ENCODE data around the gene UQCC3. TPM values are rescaled to one million over a fixed set of nuclear protein-coding genes. Genes with fewer than 3 reads are reported as not detected.
"Not testable (repeated sequence)": the region's sequence is repeated elsewhere in the genome, so short reads cannot be mapped to it uniquely, and the experiment has no call there.

Gene UQCC3
- total and polyA plus RNA-seq, 5 experiments from 2014 or later = 5.4 to 9.7 (median 9.1) TPM

DNA sequence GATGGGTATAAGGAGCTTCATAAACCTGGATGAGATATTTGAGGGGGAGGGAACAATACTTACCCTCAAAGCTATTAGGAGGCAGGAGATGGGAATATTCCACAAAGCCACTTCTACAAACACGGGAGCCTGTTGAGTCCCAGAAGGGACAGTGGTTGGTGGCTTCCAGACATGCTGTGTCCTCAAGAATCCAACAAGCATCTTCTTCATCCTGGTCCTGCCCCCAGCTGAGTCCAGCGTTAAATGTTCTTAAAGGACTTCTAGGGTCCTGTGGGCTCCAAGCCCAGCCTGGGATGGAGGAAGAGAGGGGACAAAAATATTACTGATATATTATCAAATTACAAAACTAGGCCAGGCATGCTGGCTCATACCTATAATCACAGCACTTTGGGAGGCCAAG lies 4.0 kb upstream of the UQCC3 start:
- H3K27ac Mint-ChIP-seq = peak overlapping the region in 9 of 10 donors; percentile 17 to 86 (median 41)
- peaks cover 5 to 21% (median 7%) of the 10 kb centered on the region in 3 donors for H3K36me3 Mint-ChIP-seq
- no peak for DNase-seq
- H3K9me3 Mint-ChIP-seq = no peaks in the 10 kb centered on the region
- peak overlapping the region; percentile 36 to 98 (median 95) for H3K4me3 Mint-ChIP-seq
- peaks cover 31 to 71% (median 56%) of the 10 kb centered on the region in 4 donors for H3K4me1 Mint-ChIP-seq
- no peak for ATAC-seq
- H3K27me3 Mint-ChIP-seq = no peaks in the 10 kb centered on the region
- POLR2A ChIA-PET = interaction anchor here (0.6 to 14.7 kb wide), 19 partner anchors 8 to 1603 kb away, joined by 3 to 541 read pairs (median 8); partner anchors contain the start of genes B3GAT3, EML3, GANAB and INTS5

GRCh38 chr11:62669420-62670161 lies 1.9 kb upstream of the UQCC3 start:
- Mint-ChIP-seq H3K27ac (peak overlapping the region in 9 of 10 donors; percentile 44 to 99 (median 86)), H3K36me3 (peaks cover 0 to 16% (median 0%) of the 10 kb centered on the region in 3 donors), H3K4me1 (peaks cover 27 to 68% (median 57%) of the 10 kb centered on the region in 4 donors), H3K27me3 (no peaks in the 10 kb centered on the region), H3K4me3 (peak overlapping the region in 9 of 10 donors; percentile 3 to 99 (median 28)), H3K9me3 (no peaks in the 10 kb centered on the region)
- DNase-seq (no peak), ATAC-seq (no peak)
- POLR2A ChIA-PET = interaction anchor here (0.6 to 14.7 kb wide), 10 partner anchors 6 to 212 kb away, joined by 3 to 541 read pairs (median 40); partner anchors contain the start of genes B3GAT3, BSCL2, EML3 and GANAB

- POLR2A ChIA-PET = interaction anchor here (0.6 to 14.7 kb wide), 30 partner anchors 8 to 247 kb away, joined by 3 to 541 read pairs (median 6); partner anchors contain the start of genes B3GAT3, BSCL2, EEF1G and EML3
- Mint-ChIP-seq H3K36me3 (peaks cover 0 to 24% (median 0%) of the 10 kb centered on the region in 3 donors), H3K27me3 (no peaks in the 10 kb centered on the region), H3K27ac (peak overlapping the region; percentile 92 to 99 (median 96)), H3K4me3 (peak overlapping the region; percentile 96 to 100 (median 98)), H3K4me1 (peaks cover 24 to 67% (median 52%) of the 10 kb centered on the region in 4 donors), H3K9me3 (no peaks in the 10 kb centered on the region)
- peak; percentile 45 to 48 for ATAC-seq
- no peak for DNase-seq
Measured at GRCh38 chr11:62671236-62671607, 251 bp upstream of the UQCC3 start.

GRCh38 chr11:62673196-62673525 lies 1.7 kb downstream of the UQCC3 start:
- Mint-ChIP-seq H3K9me3 (no peaks in the 10 kb centered on the region), H3K4me3 (peak overlapping the region; percentile 96 to 100 (median 98)), H3K27ac (peak overlapping the region in 9 of 10 donors; percentile 4 to 99 (median 84)), H3K36me3 (peaks cover 0 to 34% (median 4%) of the 10 kb centered on the region in 3 donors), H3K27me3 (no peaks in the 10 kb centered on the region), H3K4me1 (peaks cover 27 to 73% (median 56%) of the 10 kb centered on the region in 4 donors)
- DNase-seq (no peak), ATAC-seq (no peak)
- POLR2A ChIA-PET = interaction anchor here (1.3 to 14.7 kb wide), 9 partner anchors 7 to 208 kb away, joined by 3 to 541 read pairs (median 38); partner anchors contain the start of genes BSCL2, C11orf98, CSKMT and EEF1G

GRCh38 chr11:62675415-62675814 lies 3.9 kb downstream of the UQCC3 start:
- not testable (repeated sequence) for H3K4me3 Mint-ChIP-seq, ATAC-seq, H3K9me3 Mint-ChIP-seq, H3K27ac Mint-ChIP-seq, H3K27me3 Mint-ChIP-seq, DNase-seq
- POLR2A ChIA-PET = interaction anchor here (0.6 to 14.7 kb wide), 4 partner anchors 9 to 175 kb away, joined by 3 to 541 read pairs (median 155); partner anchors contain the start of genes C11orf98, CSKMT, GANAB and INTS5
- peaks cover 26 to 70% (median 59%) of the 10 kb centered on the region in 4 donors for H3K4me1 Mint-ChIP-seq
- peaks cover 0 to 39% (median 4%) of the 10 kb centered on the region in 3 donors for H3K36me3 Mint-ChIP-seq

DNA sequence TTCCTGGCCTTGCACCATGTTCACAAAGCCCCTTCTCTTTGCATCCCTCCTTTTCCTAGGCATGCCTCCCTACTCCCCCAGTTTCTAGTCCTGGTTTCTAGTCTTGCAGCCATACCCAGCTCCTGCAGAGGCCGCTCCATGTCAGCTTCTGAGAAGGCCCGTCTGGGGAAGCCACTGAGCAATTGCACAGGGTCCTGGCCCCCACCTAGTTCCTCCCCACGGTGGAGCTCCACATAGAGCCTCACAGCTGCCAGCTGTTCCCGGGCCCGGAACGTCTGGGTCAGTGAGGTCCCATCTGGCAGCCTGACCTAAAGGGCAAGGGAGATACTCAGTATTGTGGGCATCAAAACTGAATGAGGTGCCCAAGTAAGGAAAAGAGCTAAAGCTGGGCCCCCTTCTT lies 5.2 kb downstream of the UQCC3 start:
- Mint-ChIP-seq H3K9me3 (no peaks in the 10 kb centered on the region), H3K36me3 (peaks cover 0 to 39% (median 4%) of the 10 kb centered on the region in 3 donors), H3K4me3 (peak overlapping the region in 7 of 10 donors; percentile 60 to 94 (median 91)), H3K27me3 (no peaks in the 10 kb centered on the region), H3K4me1 (peaks cover 21 to 62% (median 54%) of the 10 kb centered on the region in 4 donors), H3K27ac (peak overlapping the region in 9 of 10 donors; percentile 67 to 98 (median 88))
- POLR2A ChIA-PET = interaction anchor here (0.6 to 5.8 kb wide), 10 partner anchors 10 to 163 kb away, joined by 3 to 59 read pairs (median 4); partner anchors contain the start of genes BSCL2, C11orf98, CSKMT and GNG3
- DNase-seq (no peak), ATAC-seq (no peak)

DNA sequence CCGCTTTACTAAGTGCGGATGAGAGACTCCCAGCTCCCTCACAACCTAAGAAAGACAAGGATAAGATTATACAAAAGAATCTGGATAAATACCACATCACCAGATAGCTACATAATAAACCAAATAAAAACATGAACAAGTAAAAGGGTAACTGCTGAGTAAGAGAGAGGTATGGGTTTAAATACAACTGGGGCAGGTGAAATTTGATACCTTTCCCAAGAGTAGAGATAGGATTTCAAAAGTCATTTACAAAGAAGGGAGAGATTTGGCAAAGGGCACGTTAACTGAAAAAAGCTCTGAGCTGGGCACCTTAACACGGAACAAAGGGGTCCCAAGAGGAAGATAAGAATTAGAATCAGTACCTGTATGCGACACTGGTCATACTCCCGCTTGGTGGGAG lies 5.7 kb downstream of the UQCC3 start:
- peaks cover 0 to 39% (median 4%) of the 10 kb centered on the region in 3 donors for H3K36me3 Mint-ChIP-seq
- H3K9me3 Mint-ChIP-seq = no peaks in the 10 kb centered on the region
- DNase-seq (no peak), ATAC-seq (no peak)
- peak overlapping the region; percentile 23 to 94 (median 88) for H3K4me3 Mint-ChIP-seq
- H3K27ac Mint-ChIP-seq = peak overlapping the region; percentile 67 to 98 (median 88)
- H3K27me3 Mint-ChIP-seq = no peaks in the 10 kb centered on the region
- H3K4me1 Mint-ChIP-seq = peaks cover 19 to 59% (median 51%) of the 10 kb centered on the region in 4 donors
- POLR2A ChIA-PET = interaction anchor here (0.8 to 5.8 kb wide), 9 partner anchors 11 to 164 kb away, joined by 3 to 59 read pairs (median 4); partner anchors contain the start of genes BSCL2, C11orf98, CSKMT and GNG3

DNA sequence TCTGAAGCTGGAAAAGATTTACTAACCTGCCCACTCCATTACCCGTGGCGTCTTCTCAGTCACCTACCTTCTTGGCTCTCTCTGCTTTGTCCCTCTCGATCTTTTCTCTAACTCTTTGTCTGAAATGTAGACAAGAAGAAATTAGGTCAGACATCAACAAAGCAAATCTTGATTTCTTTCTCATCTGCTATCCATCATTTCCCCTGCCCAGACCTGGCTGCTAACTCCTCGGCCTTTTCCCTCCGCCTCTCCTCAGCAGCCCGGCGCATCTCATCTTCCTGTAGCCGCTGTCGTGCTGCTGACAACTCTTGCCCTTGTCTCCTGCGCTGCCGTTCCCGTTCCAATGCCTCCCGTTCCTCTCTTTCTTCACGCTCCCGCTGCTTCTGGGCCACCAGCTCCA lies 6.2 kb downstream of the UQCC3 start:
- H3K4me1 Mint-ChIP-seq = peaks cover 19 to 54% (median 45%) of the 10 kb centered on the region in 4 donors
- peak overlapping the region; percentile 86 to 94 (median 90) for H3K4me3 Mint-ChIP-seq
- POLR2A ChIA-PET = interaction anchor here (0.8 to 5.8 kb wide), 6 partner anchors 11 to 164 kb away, joined by 3 to 59 read pairs (median 4); partner anchors contain the start of genes C11orf98, CSKMT, HNRNPUL2 and INTS5
- no peaks in the 10 kb centered on the region for H3K9me3 Mint-ChIP-seq
- DNase-seq = no peak
- H3K27me3 Mint-ChIP-seq = no peaks in the 10 kb centered on the region
- peak overlapping the region; percentile 94 to 98 (median 95) for H3K27ac Mint-ChIP-seq
- peaks cover 0 to 39% (median 4%) of the 10 kb centered on the region in 3 donors for H3K36me3 Mint-ChIP-seq
- no peak for ATAC-seq

DNA sequence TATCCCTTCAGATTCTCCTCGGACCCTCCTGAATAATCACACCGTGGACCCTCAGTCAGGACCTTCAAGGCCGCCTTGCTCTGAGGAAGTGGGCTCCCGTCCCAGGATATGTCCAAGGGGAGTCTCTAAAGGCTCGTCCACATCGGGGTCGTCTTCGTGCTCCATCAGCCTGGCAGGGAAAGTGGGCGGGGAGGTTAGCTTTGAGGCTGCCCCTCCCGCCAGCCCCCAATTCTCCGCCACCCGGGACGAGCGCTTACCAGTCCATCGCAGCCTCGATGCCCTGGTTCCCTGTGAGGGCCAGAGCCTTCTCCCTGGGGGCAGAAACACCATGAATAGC lies 6.9 kb downstream of the UQCC3 start:
- no peak for DNase-seq
- Mint-ChIP-seq H3K27ac (peak overlapping the region; percentile 94 to 98 (median 95)), H3K27me3 (no peaks in the 10 kb centered on the region), H3K4me3 (peak overlapping the region; percentile 86 to 94 (median 90)), H3K36me3 (peaks cover 0 to 39% (median 4%) of the 10 kb centered on the region in 3 donors), H3K4me1 (peaks cover 19 to 48% (median 40%) of the 10 kb centered on the region in 4 donors), H3K9me3 (no peaks in the 10 kb centered on the region)
- no peak for ATAC-seq
- POLR2A ChIA-PET = interaction anchor here (0.6 to 3.3 kb wide), 13 partner anchors 11 to 163 kb away, joined by 3 to 27 read pairs (median 5); partner anchors contain the start of genes C11orf98, CSKMT, GANAB and HNRNPUL2

DNA sequence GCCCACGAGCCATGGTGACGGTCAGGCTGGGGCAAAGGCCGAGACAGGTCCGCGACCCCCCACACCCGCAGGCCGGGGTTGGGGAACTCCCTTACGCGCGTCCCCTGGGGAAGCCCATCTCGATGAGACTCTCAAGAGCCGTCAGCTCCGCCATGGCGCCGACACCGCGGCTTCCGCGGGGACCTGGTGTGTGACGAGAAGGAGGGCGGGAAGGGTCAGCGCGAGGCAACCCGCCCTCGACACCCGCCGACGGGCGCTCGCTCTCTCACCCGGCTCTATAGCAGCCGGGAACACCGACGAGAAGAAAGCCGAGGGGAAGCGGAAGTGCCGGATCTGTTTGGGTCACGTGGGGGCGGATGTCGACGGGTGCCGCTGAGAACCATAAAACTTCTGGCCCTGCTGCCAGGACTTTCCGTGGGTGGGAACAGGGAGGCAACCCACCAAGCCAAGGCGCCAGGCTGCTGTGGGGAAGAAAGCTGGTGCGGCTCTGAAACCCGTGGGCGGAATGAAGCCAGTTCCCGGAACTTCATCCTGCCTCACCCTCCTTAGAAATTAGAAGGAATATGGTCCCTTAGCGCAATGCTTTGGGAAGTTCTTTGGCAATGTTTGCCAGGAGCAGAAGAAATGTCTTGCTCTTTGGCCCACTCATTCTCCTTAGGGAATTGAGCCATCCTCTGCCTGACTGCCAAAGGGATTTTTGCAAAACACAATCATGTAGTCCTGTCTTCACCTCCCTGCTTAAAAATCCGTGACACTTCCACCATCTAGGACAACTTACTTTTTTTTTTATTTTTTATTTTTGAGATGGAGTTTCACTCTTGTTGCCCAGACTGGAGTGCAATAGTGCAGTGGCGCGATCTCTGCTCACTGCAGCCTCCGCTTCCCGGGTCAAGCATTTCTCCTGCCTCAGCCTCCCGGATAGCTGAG lies 7.6 kb downstream of the UQCC3 start, which contains the start of gene UBXN1:
TSS of gene UBXN1 (minus strand) at position 304 of the 927 bp plus-strand sequence. CDS start at position 154, 150 bp downstream.
- Mint-ChIP-seq H3K36me3 (peaks cover 0 to 37% (median 4%) of the 10 kb centered on the region in 3 donors), H3K27me3 (no peaks in the 10 kb centered on the region), H3K4me3 (peak within 1 kb of the TSS; percentile 86 to 94 (median 90)), H3K27ac (peak within 1 kb of the TSS; percentile 94 to 98 (median 95)), H3K9me3 (no peaks in the 10 kb centered on the region), H3K4me1 (peaks cover 19 to 42% (median 38%) of the 10 kb centered on the region in 4 donors)
- POLR2A ChIA-PET = interaction anchor here (0.6 to 3.3 kb wide), 24 partner anchors 8 to 162 kb away, joined by 3 to 28 read pairs (median 6); partner anchors contain the start of genes B3GAT3, C11orf98, CSKMT and EEF1G
- ATAC-seq (peak; percentile 84 to 87), DNase-seq (peak; percentile 68 to 89 (median 78))

GRCh38 chr11:62680825-62681240 lies 9.4 kb downstream of the UQCC3 start:
- peaks cover 0 to 27% (median 4%) of the 10 kb centered on the region in 3 donors for H3K36me3 Mint-ChIP-seq
- no peaks in the 10 kb centered on the region for H3K9me3 Mint-ChIP-seq
- ATAC-seq = peak; percentile 70 to 77
- POLR2A ChIA-PET = interaction anchor here (0.5 to 3.6 kb wide), 20 partner anchors 10 to 200 kb away, joined by 3 to 45 read pairs (median 5); partner anchors contain the start of genes B3GAT3, C11orf98, CSKMT and HNRNPUL2
- no peaks in the 10 kb centered on the region for H3K27me3 Mint-ChIP-seq
- peak in 8 of 10 donors; percentile 13 to 62 (median 34) for DNase-seq
- peak overlapping the region; percentile 36 to 80 (median 63) for H3K4me3 Mint-ChIP-seq
- peak overlapping the region; percentile 68 to 95 (median 84) for H3K27ac Mint-ChIP-seq
- H3K4me1 Mint-ChIP-seq = peaks cover 17 to 37% (median 34%) of the 10 kb centered on the region in 4 donors

All from naive thymus-derived CD8-positive, alpha-beta T cell (primary cell).